ENCODE data around the gene TASP1. TPM values are rescaled to one million over a fixed set of nuclear protein-coding genes. Genes with fewer than 3 reads are reported as not detected.

The TASP1 gene
- total and polyA plus RNA-seq, 4 donors = 2.5 to 10.0 (median 4.7) TPM

GRCh38 chr20:13342469-13343242 is 296.1 kb downstream of the TASP1 start (continued):
- TF ChIP-seq CTCF (IDR thresholded peaks at IDR 0.05; ENCODE audit: low read depth, low read length, missing input control) (no peak), TAF1 (conservative IDR thresholded peaks at IDR 0.05) (no peak)

GRCh38 chr20:13341737-13342393 is 296.9 kb downstream of the TASP1 start:
- 83% methylated on average over 9 of the region's 9 CpGs for WGBS
- no peak overlapping the region for H3K27ac ChIP-seq (ENCODE audit: low read depth in 1 of 2, low read length in 2 of 2)
- no peaks in the 10 kb centered on the region for H3K9me3 ChIP-seq (ENCODE audit: control insufficient read depth in 4 of 4, low read length in 3 of 4)
- H3K4me1 ChIP-seq (ENCODE audit: control insufficient read depth in 4 of 4, insufficient read depth in 4 of 4, low read length in 3 of 4) = no peaks in the 10 kb centered on the region
- no peak for DNase-seq (ENCODE audit: low spot score)
- H3K27me3 ChIP-seq (ENCODE audit: control insufficient read depth in 4 of 4, insufficient read depth in 4 of 4, low read length in 3 of 4) = no peaks in the 10 kb centered on the region
- no peak overlapping the region for H3K4me3 ChIP-seq (ENCODE audit: low read depth in 1 of 3, low read length in 3 of 3)
- no peaks in the 10 kb centered on the region for H3K36me3 ChIP-seq (ENCODE audit: control insufficient read depth in 4 of 4, insufficient read depth in 3 of 4, low read depth in 1 of 4, low read length in 3 of 4)
- no peak overlapping the region for H3K9ac ChIP-seq (ENCODE audit: low read depth in 1 of 2, low read length in 2 of 2)
- TF ChIP-seq ATF3 (IDR thresholded peaks at IDR 0.05) (no peak), FOXA2 (IDR thresholded peaks at IDR 0.05) (no peak), RXRA (IDR thresholded peaks at IDR 0.05) (no peak), JUND (IDR thresholded peaks at IDR 0.05) (no peak), TAF1 (conservative IDR thresholded peaks at IDR 0.05) (no peak), FOXA1 (IDR thresholded peaks at IDR 0.05) (no peak)

- no peaks in the 10 kb centered on the region for H3K9me3 ChIP-seq (ENCODE audit: control insufficient read depth in 4 of 4, low read length in 3 of 4)
- H3K4me3 ChIP-seq (ENCODE audit: low read depth in 1 of 3, low read length in 3 of 3) = no peak overlapping the region
- H3K9ac ChIP-seq (ENCODE audit: low read depth in 1 of 2, low read length in 2 of 2) = no peak overlapping the region
- TF ChIP-seq HNF4A (conservative IDR thresholded peaks at IDR 0.05) = no peak
- no peak for TF ChIP-seq JUND (IDR thresholded peaks at IDR 0.05)
- TF ChIP-seq ATF3 (IDR thresholded peaks at IDR 0.05) = no peak
- TF ChIP-seq SP1 (IDR thresholded peaks at IDR 0.05) = no peak
- TF ChIP-seq RXRA (IDR thresholded peaks at IDR 0.05) = no peak
- TF ChIP-seq ZBTB33 (IDR thresholded peaks at IDR 0.05) = no peak
- no peak for TF ChIP-seq RAD21 (IDR thresholded peaks at IDR 0.05)
- no peak for TF ChIP-seq REST (IDR thresholded peaks at IDR 0.05)
- no peak for TF ChIP-seq EGR1 (IDR thresholded peaks at IDR 0.05; ENCODE audit: low read depth in 2 of 2)
- no peak for TF ChIP-seq MAX (IDR thresholded peaks at IDR 0.05)
- TF ChIP-seq HNF4G (IDR thresholded peaks at IDR 0.05) = no peak
- no peak for TF ChIP-seq GABPA (IDR thresholded peaks at IDR 0.05 in 1 of 2, conservative IDR thresholded peaks at IDR 0.05 in 1 of 2)
- no peak for TF ChIP-seq FOXA2 (IDR thresholded peaks at IDR 0.05)
- no peak for TF ChIP-seq TAF1 (conservative IDR thresholded peaks at IDR 0.05)
- TF ChIP-seq NR2F2 (IDR thresholded peaks at IDR 0.05) = no peak
- TF ChIP-seq CTCF (IDR thresholded peaks at IDR 0.05; ENCODE audit: low read depth, low read length, missing input control) = no peak
- TF ChIP-seq YY1 (IDR thresholded peaks at IDR 0.05) = no peak
- TF ChIP-seq FOXA1 (IDR thresholded peaks at IDR 0.05) = no peak
- H3K27me3 ChIP-seq (ENCODE audit: control insufficient read depth in 4 of 4, insufficient read depth in 4 of 4, low read length in 3 of 4) = no peaks in the 10 kb centered on the region
- peaks cover 0 to 4% (median under 1%) of the 10 kb centered on the region in 4 donors for H3K4me1 ChIP-seq (ENCODE audit: control insufficient read depth in 4 of 4, insufficient read depth in 4 of 4, low read length in 3 of 4)
- WGBS = 87% methylated on average over 2 of the region's 2 CpGs
- DNase-seq (ENCODE audit: low spot score) = no peak
- no peaks in the 10 kb centered on the region for H3K36me3 ChIP-seq (ENCODE audit: control insufficient read depth in 4 of 4, insufficient read depth in 3 of 4, low read depth in 1 of 4, low read length in 3 of 4)
- H3K27ac ChIP-seq (ENCODE audit: low read depth in 1 of 2, low read length in 2 of 2) = no peak overlapping the region
Observed at GRCh38 chr20:13340088-13340487, 298.6 kb downstream of the TASP1 start.
